ENCODE results near the gene IRAK4. TPM values are rescaled to one million over a fixed set of nuclear protein-coding genes. Genes with fewer than 3 reads are reported as not detected.

Gene IRAK4
- total RNA-seq, 1 donor = 20.3 TPM

DNA sequence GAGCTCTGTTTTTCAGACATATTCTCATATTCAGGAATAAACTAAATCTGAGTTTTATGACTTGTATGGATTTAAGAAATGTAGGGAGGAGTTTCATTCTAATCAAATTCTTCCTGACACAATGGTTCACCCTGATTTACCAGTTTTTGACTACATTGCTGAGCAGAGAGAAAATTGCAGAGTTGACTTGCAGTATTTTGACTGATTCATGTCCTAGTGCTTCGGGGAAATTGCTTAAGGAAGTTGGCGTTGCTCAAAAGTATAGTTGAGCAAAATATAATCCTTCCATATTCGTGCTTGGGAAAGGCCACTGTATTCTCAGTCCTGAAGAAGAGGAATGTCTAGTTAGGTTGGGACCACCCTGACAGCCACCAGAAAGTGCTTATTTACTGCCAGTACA is 48.6 kb downstream of the IRAK4 start:
- TF ChIP-seq, protein P1, sequence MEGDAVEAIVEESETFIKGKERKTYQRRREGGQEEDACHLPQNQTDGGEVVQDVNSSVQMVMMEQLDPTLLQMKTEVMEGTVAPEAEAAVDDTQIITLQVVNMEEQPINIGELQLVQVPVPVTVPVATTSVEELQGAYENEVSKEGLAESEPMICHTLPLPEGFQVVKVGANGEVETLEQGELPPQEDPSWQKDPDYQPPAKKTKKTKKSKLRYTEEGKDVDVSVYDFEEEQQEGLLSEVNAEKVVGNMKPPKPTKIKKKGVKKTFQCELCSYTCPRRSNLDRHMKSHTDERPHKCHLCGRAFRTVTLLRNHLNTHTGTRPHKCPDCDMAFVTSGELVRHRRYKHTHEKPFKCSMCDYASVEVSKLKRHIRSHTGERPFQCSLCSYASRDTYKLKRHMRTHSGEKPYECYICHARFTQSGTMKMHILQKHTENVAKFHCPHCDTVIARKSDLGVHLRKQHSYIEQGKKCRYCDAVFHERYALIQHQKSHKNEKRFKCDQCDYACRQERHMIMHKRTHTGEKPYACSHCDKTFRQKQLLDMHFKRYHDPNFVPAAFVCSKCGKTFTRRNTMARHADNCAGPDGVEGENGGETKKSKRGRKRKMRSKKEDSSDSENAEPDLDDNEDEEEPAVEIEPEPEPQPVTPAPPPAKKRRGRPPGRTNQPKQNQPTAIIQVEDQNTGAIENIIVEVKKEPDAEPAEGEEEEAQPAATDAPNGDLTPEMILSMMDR (IDR thresholded peaks at IDR 0.05; ENCODE audit: insufficient read depth, low read depth, low read length) = no peak
- DNase-seq (ENCODE audit: low read depth) = no peak
- no peak overlapping the region for H3K4me3 ChIP-seq (ENCODE audit: low read depth, low read length)

DNA sequence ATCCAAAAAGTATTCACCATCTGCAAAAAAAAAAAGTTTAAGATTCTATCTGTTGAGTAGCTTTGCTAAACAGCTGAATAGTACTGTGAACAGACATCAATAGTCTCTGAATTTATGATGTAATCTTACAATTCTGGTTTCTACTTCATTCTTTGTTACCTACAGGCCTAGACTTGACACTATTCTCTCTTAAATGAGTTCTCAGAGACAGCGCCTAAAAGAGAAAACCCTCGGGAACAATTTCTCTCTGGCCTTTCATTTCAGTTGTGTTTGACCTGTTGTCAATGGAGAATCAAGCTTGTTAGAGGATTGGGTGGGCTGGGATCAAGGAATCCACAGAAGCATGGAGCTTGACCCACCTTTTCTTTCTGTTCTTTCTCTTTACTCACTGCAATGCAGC is 53.3 kb downstream of the IRAK4 start:
- no peak overlapping the region for H3K4me3 ChIP-seq (ENCODE audit: low read depth, low read length)
- TF ChIP-seq, protein P1 (IDR thresholded peaks at IDR 0.05; ENCODE audit: insufficient read depth, low read depth, low read length) = no peak
- DNase-seq (ENCODE audit: low read depth) = no peak

DNA sequence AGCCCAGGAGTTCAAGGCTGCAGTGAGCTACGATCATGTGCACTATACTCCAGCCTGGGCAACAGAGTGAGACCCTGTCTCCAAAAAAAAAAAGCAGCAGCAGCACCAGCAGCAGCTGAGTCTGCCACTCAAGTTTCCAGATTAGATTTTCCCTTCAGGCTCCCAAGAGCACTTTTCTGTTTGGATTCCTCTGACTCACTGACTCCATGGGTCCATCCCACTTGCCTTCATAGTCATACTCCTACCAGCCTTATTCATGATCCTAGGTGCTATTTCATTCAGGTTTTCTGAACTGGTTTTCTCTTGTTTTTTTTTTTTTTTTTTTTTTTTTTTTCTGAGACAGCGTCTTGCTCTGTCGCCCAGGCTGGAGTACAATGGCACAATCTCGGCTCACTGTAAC is 54.2 kb downstream of the IRAK4 start:
- TF ChIP-seq, protein P1 (IDR thresholded peaks at IDR 0.05; ENCODE audit: insufficient read depth, low read depth, low read length) = no peak
- DNase-seq (ENCODE audit: low read depth) = no peak
- no peak overlapping the region for H3K4me3 ChIP-seq (ENCODE audit: low read depth, low read length)

DNA sequence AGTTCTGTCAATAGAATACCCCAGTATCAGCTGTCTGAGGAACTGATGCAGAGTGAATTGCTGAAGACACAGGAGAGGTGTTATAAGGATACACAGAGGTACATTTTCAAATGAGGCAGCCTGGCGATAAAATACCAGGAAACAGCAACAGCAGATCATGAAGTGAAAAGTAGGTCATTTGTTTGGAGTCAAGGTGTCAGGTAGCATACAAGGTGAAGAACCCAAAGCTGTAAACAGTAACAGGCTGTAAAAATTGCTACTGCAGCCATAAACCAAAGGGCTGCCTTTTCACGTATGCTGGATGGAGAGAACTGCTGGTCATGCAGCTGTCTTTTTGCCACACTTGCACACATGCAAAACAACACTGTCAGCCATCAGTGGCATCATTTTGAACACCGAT is 56.7 kb downstream of the IRAK4 start:
- no peak overlapping the region for H3K4me3 ChIP-seq (ENCODE audit: low read depth, low read length)
- DNase-seq (ENCODE audit: low read depth) = no peak
- TF ChIP-seq, protein P1 (IDR thresholded peaks at IDR 0.05; ENCODE audit: insufficient read depth, low read depth, low read length) = no peak

DNA sequence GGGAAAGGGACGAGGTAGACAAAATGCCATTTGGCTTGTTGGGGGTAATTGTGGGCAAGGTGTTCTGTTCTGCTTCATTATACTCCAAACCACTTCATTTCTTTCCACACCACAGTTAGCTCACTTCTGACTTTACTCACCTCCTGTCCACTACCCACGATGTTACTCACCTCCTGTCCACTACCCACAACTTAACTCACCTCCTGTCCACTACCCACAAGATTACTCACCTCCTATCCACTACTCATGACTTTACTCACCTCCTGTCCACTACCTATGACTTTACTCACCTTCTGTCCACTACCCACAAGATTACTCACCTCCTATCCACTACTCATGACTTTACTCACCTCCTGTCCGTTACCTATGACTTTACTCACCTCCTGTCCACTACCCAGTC is 57.4 kb downstream of the IRAK4 start:
- TF ChIP-seq, protein P1 (IDR thresholded peaks at IDR 0.05; ENCODE audit: insufficient read depth, low read depth, low read length) = no peak
- no peak for DNase-seq (ENCODE audit: low read depth)
- no peak overlapping the region for H3K4me3 ChIP-seq (ENCODE audit: low read depth, low read length)

DNA sequence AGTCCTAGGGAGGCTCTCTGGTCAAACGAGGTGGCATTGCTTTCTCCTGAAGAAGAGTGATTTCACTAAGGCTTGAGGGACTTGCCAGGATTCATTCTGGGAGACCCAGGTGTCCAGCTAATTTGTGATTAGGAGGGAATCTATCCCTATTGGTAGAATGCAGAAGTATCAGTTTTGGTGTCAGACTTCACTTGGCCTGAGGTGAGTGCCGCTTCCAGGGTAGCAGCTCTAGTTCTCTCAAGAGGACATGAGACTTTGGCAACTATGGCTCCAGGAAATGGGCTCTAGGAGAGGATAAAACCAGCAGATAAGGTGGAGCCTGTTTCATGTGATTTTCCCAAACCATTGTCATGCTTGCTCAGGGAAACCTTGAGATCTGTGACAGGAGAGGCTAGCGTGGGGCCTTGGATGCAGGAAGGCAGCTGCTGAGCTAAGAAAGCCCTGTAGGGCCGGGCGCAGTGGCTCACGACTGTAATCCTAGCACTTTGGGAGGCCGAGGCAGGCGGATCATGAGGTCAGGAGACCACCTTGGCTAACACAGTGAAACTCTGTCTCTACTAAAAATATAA is 65.5 kb downstream of the IRAK4 start:
- TF ChIP-seq, protein P1 (IDR thresholded peaks at IDR 0.05; ENCODE audit: insufficient read depth, low read depth, low read length) = no peak
- no peak overlapping the region for H3K4me3 ChIP-seq (ENCODE audit: low read depth, low read length)
- no peak for DNase-seq (ENCODE audit: low read depth)

DNA sequence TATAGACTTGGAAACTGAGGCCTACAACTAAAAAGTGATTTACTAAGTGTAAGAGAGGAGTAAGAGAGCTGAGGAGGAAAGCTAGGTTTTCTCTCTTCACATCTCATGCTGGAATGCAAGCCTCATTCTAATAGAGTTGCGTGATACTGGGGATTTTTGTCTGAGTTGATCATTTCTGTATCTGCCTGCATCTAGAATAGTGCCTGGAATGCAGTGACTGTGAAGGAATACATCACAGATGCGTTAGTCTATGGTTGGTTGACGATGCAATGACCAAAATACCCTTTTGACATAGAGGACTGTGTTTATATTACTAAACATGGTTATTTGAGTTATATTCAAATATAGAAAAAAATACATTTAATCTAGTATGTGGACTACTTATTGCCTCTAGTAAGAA is 67.9 kb downstream of the IRAK4 start:
- no peak overlapping the region for H3K4me3 ChIP-seq (ENCODE audit: low read depth, low read length)
- TF ChIP-seq, protein P1 (IDR thresholded peaks at IDR 0.05; ENCODE audit: insufficient read depth, low read depth, low read length) = no peak
- DNase-seq (ENCODE audit: low read depth) = no peak
